Measurements from ENCODE around the gene C1orf52. TPM values are rescaled to one million over a fixed set of nuclear protein-coding genes. Genes with fewer than 3 reads are reported as not detected.
A peak's percentile ranks its signal among the peaks of the same experiment; 100 is the strongest.

C1orf52 gene
- total and polyA plus RNA-seq, 9 of the 15 experiments (the other 6 are each of a cell fraction or from before 2014, with no cell fraction given): 17.0 to 38.5 (median 33.0) TPM

- TF ChIP-seq ZNF407 (IDR thresholded peaks at IDR 0.05; ENCODE audit: low read depth) (no peak), ILF3 (IDR thresholded peaks at IDR 0.05; ENCODE audit: borderline replicate concordance) (no peak), TRIM28 (IDR thresholded peaks at IDR 0.05) (no peak), SNAPC5 (CRISPR knock-in tag; IDR thresholded peaks at IDR 0.05) (no peak), NCOR1 (IDR thresholded peaks at IDR 0.05) (peak; percentile 53), SMARCA4 (IDR thresholded peaks at IDR 0.05) (peak; percentile 57; the same call in 1 of the 2 replicates), MGA (IDR thresholded peaks at IDR 0.05) (no peak; the same call in 1 of the 2 replicates)
These were observed 15.0 kb downstream of the C1orf52 start (continued) for GRCh38 chr1:85244271-85245061.
